Thoracic aorta (tissue), 2 donors: Measurements from ENCODE around the gene FAM184B. TPM values are rescaled to one million over a fixed set of nuclear protein-coding genes. Genes with fewer than 3 reads are reported as not detected.
"Not testable (repeated sequence)": the region's sequence is repeated elsewhere in the genome, so short reads cannot be mapped to it uniquely, and the experiment has no call there.

ENCODE experiments used
- ATAC-seq: fragments of 150-250 bp; one replicate; pipeline ENCODE4 v1.8.0; 2017; ENCODE audit warnings: low read depth; ENCODE audit not compliant: insufficient number of reproducible peaks, low FRiP score
- DNase-seq: peaks from one replicate; pipeline ENCODE4 v3.0.0-alpha.2; 2020; ENCODE audit warnings: low spot score
- H3K27ac ChIP-seq, 2 donors: fragments of 200-600 bp; sonication (generic); 1 replicate in 1 of 2; 2 replicates in 1 of 2; pipeline ENCODE4 v1.5.1; 2016; ENCODE audit warnings: mild to moderate bottlenecking in 2 of 2, moderate library complexity in 2 of 2
- H3K27me3 ChIP-seq: fragments of 200-600 bp; sonication (generic); replicated peaks from 2 replicates; pipeline ENCODE4 v1.6.0; 2016; ENCODE audit warnings: mild to moderate bottlenecking; ENCODE audit not compliant: insufficient read depth
- H3K36me3 ChIP-seq: fragments of 200-600 bp; sonication (generic); one replicate; pipeline ENCODE4 v1.5.1; 2016
- H3K4me1 ChIP-seq, 2 donors: fragments of 200-600 bp; sonication (generic); 1 replicate in 1 of 2; 2 replicates in 1 of 2; pipeline versions ENCODE4 v1.5.1 to v1.6.0; 2016; ENCODE audit warnings: low read depth in 2 of 2, mild to moderate bottlenecking in 1 of 2; ENCODE audit not compliant: control insufficient read depth in 1 of 2
- H3K4me3 ChIP-seq: fragments of 200-600 bp; sonication (generic); 2 replicates; pipeline ENCODE4 v1.5.1; 2016; ENCODE audit warnings: mild to moderate bottlenecking
- H3K9me3 ChIP-seq: fragments of 200-600 bp; sonication (generic); 2 replicates; pipeline ENCODE4 v1.5.1; 2016
- CTCF ChIP-seq: fragments of 200-600 bp; sonication (generic); IDR thresholded peaks from one replicate; pipeline ENCODE4 v1.5.1; 2019; ENCODE audit warnings: antibody characterized with exemption
- total RNA-seq, 2 donors: library from RNA; depleted of rRNA; stranded (reverse); fragments of >200 nt; gene quantifications; one replicate each; pipeline versions ENCODE4 v1.1.0 to v1.2.3, GENCODE V29; 2016

FAM184B gene
- total RNA-seq, 2 donors from 2014 or later = not detected

GRCh38 chr4:17665852-17666251, 115.6 kb downstream of the FAM184B start:
- H3K4me1 ChIP-seq = no peaks in the 10 kb centered on the region
- ATAC-seq (no peak), DNase-seq (no peak)
- H3K9me3 ChIP-seq = no peaks in the 10 kb centered on the region
- H3K4me3 ChIP-seq = no peak overlapping the region
- no peak overlapping the region for H3K27ac ChIP-seq
- H3K27me3 ChIP-seq = no peaks in the 10 kb centered on the region
- H3K36me3 ChIP-seq = no peaks in the 10 kb centered on the region
- no peak for TF ChIP-seq CTCF

GRCh38 chr4:17665346-17665745, 116.1 kb downstream of the FAM184B start:
- no peaks in the 10 kb centered on the region for H3K4me1 ChIP-seq
- H3K27ac ChIP-seq = no peak overlapping the region
- H3K27me3 ChIP-seq = no peaks in the 10 kb centered on the region
- no peaks in the 10 kb centered on the region for H3K9me3 ChIP-seq
- no peak overlapping the region for H3K4me3 ChIP-seq
- no peak for ATAC-seq
- H3K36me3 ChIP-seq = no peaks in the 10 kb centered on the region
- no peak for DNase-seq
- TF ChIP-seq CTCF = no peak

GRCh38 chr4:17664755-17665154, 116.7 kb downstream of the FAM184B start:
- Histone ChIP-seq H3K4me3 (no peak overlapping the region), H3K4me1 (no peaks in the 10 kb centered on the region), H3K36me3 (no peaks in the 10 kb centered on the region), H3K9me3 (no peaks in the 10 kb centered on the region), H3K27ac (no peak overlapping the region), H3K27me3 (no peaks in the 10 kb centered on the region)
- DNase-seq = no peak
- no peak for TF ChIP-seq CTCF
- no peak for ATAC-seq

GRCh38 chr4:17662694-17663093, 118.7 kb downstream of the FAM184B start:
- no peak overlapping the region for H3K4me3 ChIP-seq
- ATAC-seq = no peak
- H3K27me3 ChIP-seq = no peaks in the 10 kb centered on the region
- no peaks in the 10 kb centered on the region for H3K9me3 ChIP-seq
- no peak overlapping the region for H3K27ac ChIP-seq
- no peak for TF ChIP-seq CTCF
- no peaks in the 10 kb centered on the region for H3K4me1 ChIP-seq
- no peaks in the 10 kb centered on the region for H3K36me3 ChIP-seq
- no peak for DNase-seq

- H3K4me1 ChIP-seq, H3K27me3 ChIP-seq, H3K36me3 ChIP-seq, ATAC-seq, H3K9me3 ChIP-seq, H3K4me3 ChIP-seq, DNase-seq, H3K27ac ChIP-seq: not testable (repeated sequence)
Observed at GRCh38 chr4:17659196-17659595, 122.2 kb downstream of the FAM184B start.

GRCh38 chr4:17657849-17658248, 123.6 kb downstream of the FAM184B start:
- no peak overlapping the region for H3K27ac ChIP-seq
- no peaks in the 10 kb centered on the region for H3K36me3 ChIP-seq
- TF ChIP-seq CTCF = no peak
- H3K9me3 ChIP-seq = no peaks in the 10 kb centered on the region
- no peak overlapping the region for H3K4me3 ChIP-seq
- H3K27me3 ChIP-seq = no peaks in the 10 kb centered on the region
- H3K4me1 ChIP-seq = no peaks in the 10 kb centered on the region
- DNase-seq = no peak
- no peak for ATAC-seq
